ENCODE measurements around the gene RING1. TPM values are rescaled to one million over a fixed set of nuclear protein-coding genes. Genes with fewer than 3 reads are reported as not detected.

Gene RING1
- total and polyA plus RNA-seq, 2 experiments from 2014 or later, result 6.4 to 16.0 TPM

GRCh38 chr6:33209856-33210255 is 1.6 kb downstream of the RING1 start (continued):
- TF ChIP-seq ZNF462 (CRISPR knock-in tag; IDR thresholded peaks at IDR 0.05) (no peak), EZH2phosphoT487 (IDR thresholded peaks at IDR 0.05; ENCODE audit: unreplicated experiment) (no peak), STAT1 (IDR thresholded peaks at IDR 0.05; ENCODE audit: unreplicated experiment) (no peak), EZH2 (IDR thresholded peaks at IDR 0.05; ENCODE audit: low read depth, unreplicated experiment) (no peak), NANOG (IDR thresholded peaks at IDR 0.05; ENCODE audit: borderline replicate concordance) (no peak), POLR2AphosphoS5 (IDR thresholded peaks at IDR 0.05; ENCODE audit: low read depth) (no peak), ETS1 (IDR thresholded peaks at IDR 0.05) (no peak), CTCF (conservative IDR thresholded peaks at IDR 0.05; ENCODE audit: low read depth in 2 of 2) (no peak)

Data from GM23338 (cell line).